H1 (cell line): ENCODE data around the gene FGD4. TPM values are rescaled to one million over a fixed set of nuclear protein-coding genes. Genes with fewer than 3 reads are reported as not detected.

Experiments used
- ATF3 ChIP-seq: IDR thresholded peaks from 2 replicates; pipeline ENCODE4 v1.6.1; 2011; ENCODE audit warnings: low read depth, mild to moderate bottlenecking, low read length; ENCODE audit not compliant: insufficient read depth
- CBX8 ChIP-seq: fragments of 300-800, 300-1000 bp; sonication (generic); IDR thresholded peaks from 2 replicates; pipeline ENCODE4 v1.7.1; 2016; ENCODE audit warnings: low read depth, low read length, borderline replicate concordance
- PHF8 ChIP-seq: fragments of 200-600 bp; sonication (generic); conservative IDR thresholded peaks from 2 replicates; pipeline ENCODE4 v1.7.1; 2012; ENCODE audit warnings: low read depth, mild to moderate bottlenecking, inconsistent platforms, low read length, moderate library complexity
- POU5F1 ChIP-seq: IDR thresholded peaks from 2 replicates; pipeline ENCODE4 v1.6.1; 2011; ENCODE audit warnings: low read depth, mild to moderate bottlenecking, low read length, moderate library complexity
- TBP ChIP-seq: IDR thresholded peaks from 2 replicates; pipeline ENCODE4 v1.6.1; 2011; ENCODE audit warnings: low read depth, low read length, improper control_type of control experiment
- TCF12 ChIP-seq: IDR thresholded peaks from 2 replicates; pipeline ENCODE4 v1.6.1; 2011; ENCODE audit warnings: low read depth, mild to moderate bottlenecking, low read length
- polyA plus RNA-seq, 7 experiments: library from polyadenylated mRNA; depleted of rRNA in 3 of 7; stranded (reverse) in 5 of 7; unstranded in 2 of 7; fragments of >200 nt in 5 of 7; fragments of 200-250 nt in 2 of 7; gene quantifications; 1 replicate in 5 of 7; 2 replicates in 1 of 7; 4 replicates in 1 of 7; pipeline versions ENCODE4 v1.2.1 to v1.2.3, GENCODE V29; 2011 to 2013; ENCODE audit warnings: missing spikeins in 2 of 7, mixed read lengths in 2 of 7
- total RNA-seq: library from RNA; stranded (reverse); fragmentation: NEBNext Ultra II Directional; extraction: Animal tissue kit (Norgen Biotek cat#: 25700); gene quantifications from 2 replicates; pipeline ENCODE4 v1.2.1, GENCODE V29; 2021

FGD4 gene
- total and polyA plus RNA-seq, 2 of the 8 experiments (the other 6 are each of a cell fraction or from before 2014, with no cell fraction given): 8.5 to 48.2 TPM

- TF ChIP-seq ATF3 (no peak), CBX8 (no peak), PHF8 (no peak), TCF12 (no peak), POU5F1 (no peak), TBP (no peak)
These were observed 134.7 kb downstream of the FGD4 start (continued) for GRCh38 chr12:32533971-32534590.
